ENCODE measurements around the gene UBC.
"Not testable (repeated sequence)": the region's sequence is repeated elsewhere in the genome, so short reads cannot be mapped to it uniquely, and the experiment has no call there.

The UBC gene

GRCh38 chr12:124916374-124917134, 2.1 kb upstream of the UBC start:
- DNase-seq (ENCODE audit: insufficient read length, low spot score) (no peak), FAIRE-seq (no peak)
- TF ChIP-seq POLR2A (IDR thresholded peaks at IDR 0.05; ENCODE audit: low read depth, low read length) (peak; percentile 56; the same call in 1 of the 2 replicates), SPI1 (IDR thresholded peaks at IDR 0.05; ENCODE audit: low read depth, low read length) (no peak), POU2F2 (IDR thresholded peaks at IDR 0.05; ENCODE audit: low read depth, low read length) (no peak)

GRCh38 chr12:124915239-124916236, 1.1 kb upstream of the UBC start:
- DNase-seq (ENCODE audit: insufficient read length, low spot score) (no peak), FAIRE-seq (no peak)
- TF ChIP-seq POU2F2 (IDR thresholded peaks at IDR 0.05; ENCODE audit: low read depth, low read length) (no peak), SPI1 (IDR thresholded peaks at IDR 0.05; ENCODE audit: low read depth, low read length) (no peak), PAX5 (IDR thresholded peaks at IDR 0.05; ENCODE audit: insufficient read depth, low read length, severe bottlenecking) (no peak), POLR2AphosphoS5 (IDR thresholded peaks at IDR 0.05; ENCODE audit: low read depth, low read length) (no peak), TAF1 (IDR thresholded peaks at IDR 0.05; ENCODE audit: low read depth, low read length) (no peak), POLR2A (IDR thresholded peaks at IDR 0.05; ENCODE audit: low read depth, low read length) (no peak)

GRCh38 chr12:124913474-124914391, 717 bp downstream of the UBC start:
- TF ChIP-seq SPI1 (IDR thresholded peaks at IDR 0.05; ENCODE audit: low read depth, low read length) (no peak), POU2F2 (IDR thresholded peaks at IDR 0.05; ENCODE audit: low read depth, low read length) (peak; percentile 67)
- DNase-seq (ENCODE audit: insufficient read length, low spot score), result peak; percentile 22
- FAIRE-seq, result peak; percentile 31

GRCh38 chr12:124912529-124913287, 1.7 kb downstream of the UBC start:
- FAIRE-seq; DNase-seq (ENCODE audit: insufficient read length, low spot score): not testable (repeated sequence)

- DNase-seq (ENCODE audit: insufficient read length, low spot score); FAIRE-seq: not testable (repeated sequence)
These were observed 2.9 kb downstream of the UBC start for GRCh38 chr12:124911521-124911920.

- no peak for DNase-seq (ENCODE audit: insufficient read length, low spot score)
- no peak for FAIRE-seq
These were observed 3.6 kb downstream of the UBC start for GRCh38 chr12:124910561-124911478.

GRCh38 chr12:124909831-124910560, 4.5 kb downstream of the UBC start:
- DNase-seq (ENCODE audit: insufficient read length, low spot score), result no peak
- TF ChIP-seq SPI1 (IDR thresholded peaks at IDR 0.05; ENCODE audit: low read depth, low read length) (no peak), POLR2A (IDR thresholded peaks at IDR 0.05; ENCODE audit: low read depth, low read length) (peak; percentile 48)
- no peak for FAIRE-seq

More at GRCh38 chr12:124910561-124911478, 3.6 kb downstream of the UBC start:
- no peak for TF ChIP-seq SPI1 (IDR thresholded peaks at IDR 0.05; ENCODE audit: low read depth, low read length)
- TF ChIP-seq POU2F2 (IDR thresholded peaks at IDR 0.05; ENCODE audit: low read depth, low read length), result peak; percentile 54
- no peak for TF ChIP-seq PAX5 (IDR thresholded peaks at IDR 0.05; ENCODE audit: insufficient read depth, low read length, severe bottlenecking)
- 0 out of 2 replicates have a peak, but pooled peaks have one; percentile 8 for TF ChIP-seq TAF1 (IDR thresholded peaks at IDR 0.05; ENCODE audit: low read depth, low read length)
- peak; percentile 98 for TF ChIP-seq POLR2AphosphoS5 (IDR thresholded peaks at IDR 0.05; ENCODE audit: low read depth, low read length)
- TF ChIP-seq POLR2A (IDR thresholded peaks at IDR 0.05; ENCODE audit: low read depth, low read length), result peak; percentile 91

- DNase-seq (ENCODE audit: insufficient read length, low spot score) (peak; percentile 55), FAIRE-seq (peak; percentile 62)
- TF ChIP-seq POLR2AphosphoS5 (IDR thresholded peaks at IDR 0.05; ENCODE audit: low read depth, low read length), result no peak
- no peak for TF ChIP-seq TAF1 (IDR thresholded peaks at IDR 0.05; ENCODE audit: low read depth, low read length)
- TF ChIP-seq PAX5 (IDR thresholded peaks at IDR 0.05; ENCODE audit: insufficient read depth, low read length, severe bottlenecking), result no peak
- TF ChIP-seq POLR2A (IDR thresholded peaks at IDR 0.05; ENCODE audit: low read depth, low read length), result no peak
- peak; percentile 71; the same call in 1 of the 2 replicates for TF ChIP-seq POU2F2 (IDR thresholded peaks at IDR 0.05; ENCODE audit: low read depth, low read length)
These were observed 7.7 kb downstream of the UBC start for GRCh38 chr12:124906606-124907261.

All from GM12891 (cell line).